Endodermal cell (in vitro differentiated cells): ENCODE data around the gene PSMC3IP. TPM values are rescaled to one million over a fixed set of nuclear protein-coding genes. Genes with fewer than 3 reads are reported as not detected.

ENCODE experiments used
- DNase-seq: peaks from one replicate; pipeline ENCODE4 v3.0.0-alpha.2; 2017
- H3K27ac ChIP-seq: 2 replicates; pipeline ENCODE4 v1.5.1; 2013; ENCODE audit warnings: mild to moderate bottlenecking, low read depth, low read length, moderate library complexity
- H3K27me3 ChIP-seq: 2 replicates; pipeline ENCODE4 v1.6.1; 2013; ENCODE audit warnings: mild to moderate bottlenecking, low read length, moderate library complexity; ENCODE audit not compliant: insufficient read depth, control insufficient read depth, poor library complexity, severe bottlenecking
- H3K36me3 ChIP-seq: 2 replicates; pipeline ENCODE4 v1.7.0; 2013; ENCODE audit warnings: mild to moderate bottlenecking, low read length, moderate library complexity; ENCODE audit not compliant: control insufficient read depth, insufficient read depth
- H3K4me1 ChIP-seq: one replicate; pipeline ENCODE4 v1.7.0; 2013; ENCODE audit warnings: low read length; ENCODE audit not compliant: control insufficient read depth, insufficient read depth
- H3K4me3 ChIP-seq: 2 replicates; pipeline ENCODE4 v1.5.1; 2013; ENCODE audit warnings: mild to moderate bottlenecking, low read length, moderate library complexity
- H3K9ac ChIP-seq: 2 replicates; pipeline ENCODE4 v1.6.1; 2013; ENCODE audit warnings: mild to moderate bottlenecking, low read length, moderate library complexity; ENCODE audit not compliant: poor library complexity, severe bottlenecking; ENCODE audit errors: extremely low read depth
- H3K9me3 ChIP-seq: 2 replicates; pipeline ENCODE4 v1.6.1; 2013; ENCODE audit warnings: mild to moderate bottlenecking, low read length, moderate library complexity; ENCODE audit not compliant: control insufficient read depth
- H3K27ac Mint-ChIP-seq: 2 replicates; pipeline ENCODE4 v1.8.0; 2020; ENCODE audit warnings: mixed read lengths
- H3K27me3 Mint-ChIP-seq: 2 replicates; pipeline ENCODE4 v1.8.0; 2021; ENCODE audit warnings: mild to moderate bottlenecking, mixed read lengths; ENCODE audit not compliant: insufficient read depth
- H3K36me3 Mint-ChIP-seq: 2 replicates; pipeline ENCODE4 v1.8.0; 2020; ENCODE audit warnings: low read depth, mixed read lengths
- H3K4me1 Mint-ChIP-seq: 2 replicates; pipeline ENCODE4 v1.8.0; 2020; ENCODE audit warnings: mixed read lengths
- H3K4me3 Mint-ChIP-seq: 2 replicates; pipeline ENCODE4 v1.8.0; 2020; ENCODE audit warnings: mild to moderate bottlenecking, moderate library complexity, mixed read lengths
- H3K9me3 Mint-ChIP-seq: 2 replicates; pipeline ENCODE4 v1.8.0; 2020; ENCODE audit warnings: mild to moderate bottlenecking, mixed read lengths
- WGBS, 2 experiments: methylation state at CpG; one replicate each; pipeline versions ENCODE4 v1.1.5 to v1.1.7; 2013; ENCODE audit warnings: missing lambda C conversion rate in 2 of 2, mixed read lengths in 1 of 2; ENCODE audit not compliant: insufficient coverage in 1 of 2, insufficient read length in 1 of 2; 5-methylcytosine and 5-hydroxymethylcytosine counted together
- total RNA-seq, 2 donors: library from RNA; stranded (reverse); fragmentation: NEBNext Ultra II Directional in 1 of 2; extraction: Animal tissue kit (Norgen Biotek cat#: 25700) in 1 of 2; gene quantifications; 2 replicates in 1 of 2; 3 replicates in 1 of 2; pipeline ENCODE4 v1.2.1, GENCODE V29; 2021
- TF ChIP-seq, protein P1 (sequence below): fragments of 200-600 bp; sonication (generic); conservative IDR thresholded peaks from 2 replicates; pipeline ENCODE4 v1.5.0; 2021; ENCODE audit warnings: antibody characterized with exemption, mild to moderate bottlenecking

Gene PSMC3IP
- total RNA-seq, 2 donors from 2014 or later, result 27.8 to 38.6 TPM

DNA sequence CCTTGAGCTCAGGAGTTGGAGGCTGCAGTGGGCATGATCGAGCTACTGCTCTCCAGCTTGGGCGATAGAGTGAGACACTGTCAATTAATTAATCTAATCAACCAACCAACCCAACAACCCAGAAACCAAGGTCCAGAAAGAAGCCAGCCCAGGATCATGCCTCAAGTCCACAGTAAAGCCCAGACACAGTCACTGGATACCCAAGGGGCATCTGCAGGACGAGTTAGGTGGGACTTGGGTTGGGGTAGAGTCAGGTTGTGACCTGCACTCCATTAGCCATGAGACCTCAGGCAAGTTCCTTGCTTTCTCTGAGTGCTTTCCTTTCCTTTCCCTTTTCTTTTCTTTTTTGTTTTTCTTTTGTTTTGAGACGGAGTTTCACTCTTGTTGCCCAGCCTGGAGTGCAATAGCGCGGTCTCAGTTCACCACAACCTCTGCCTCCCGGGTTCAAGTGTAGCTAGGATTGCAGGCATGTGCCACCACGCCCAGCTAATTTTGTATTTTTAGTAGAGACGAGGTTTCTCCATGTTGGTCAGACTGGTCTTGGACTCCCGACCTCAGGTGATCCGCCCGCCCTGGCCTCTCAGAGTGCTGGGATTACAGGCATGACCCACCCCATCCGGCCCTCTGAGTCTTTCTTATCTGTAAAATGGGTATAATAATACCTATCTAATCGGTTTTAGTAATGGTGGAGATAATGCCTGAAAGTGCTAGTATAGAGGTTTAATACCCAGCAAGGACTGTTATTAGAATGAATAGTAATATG, 28.4 kb downstream of the PSMC3IP start:
- Mint-ChIP-seq H3K4me3 (peak overlapping the region; percentile 45), H3K9me3 (no peaks in the 10 kb centered on the region), H3K27me3 (no peaks in the 10 kb centered on the region), H3K36me3 (peaks cover 8% of the 10 kb centered on the region), H3K4me1 (peaks cover 10% of the 10 kb centered on the region), H3K27ac (no peak overlapping the region)
- peak overlapping the region; percentile 62 for H3K4me3 ChIP-seq
- peak overlapping the region; percentile 20 for H3K9ac ChIP-seq
- H3K4me1 ChIP-seq, result no peaks in the 10 kb centered on the region
- H3K36me3 ChIP-seq, result no peaks in the 10 kb centered on the region
- TF ChIP-seq, protein P1, sequence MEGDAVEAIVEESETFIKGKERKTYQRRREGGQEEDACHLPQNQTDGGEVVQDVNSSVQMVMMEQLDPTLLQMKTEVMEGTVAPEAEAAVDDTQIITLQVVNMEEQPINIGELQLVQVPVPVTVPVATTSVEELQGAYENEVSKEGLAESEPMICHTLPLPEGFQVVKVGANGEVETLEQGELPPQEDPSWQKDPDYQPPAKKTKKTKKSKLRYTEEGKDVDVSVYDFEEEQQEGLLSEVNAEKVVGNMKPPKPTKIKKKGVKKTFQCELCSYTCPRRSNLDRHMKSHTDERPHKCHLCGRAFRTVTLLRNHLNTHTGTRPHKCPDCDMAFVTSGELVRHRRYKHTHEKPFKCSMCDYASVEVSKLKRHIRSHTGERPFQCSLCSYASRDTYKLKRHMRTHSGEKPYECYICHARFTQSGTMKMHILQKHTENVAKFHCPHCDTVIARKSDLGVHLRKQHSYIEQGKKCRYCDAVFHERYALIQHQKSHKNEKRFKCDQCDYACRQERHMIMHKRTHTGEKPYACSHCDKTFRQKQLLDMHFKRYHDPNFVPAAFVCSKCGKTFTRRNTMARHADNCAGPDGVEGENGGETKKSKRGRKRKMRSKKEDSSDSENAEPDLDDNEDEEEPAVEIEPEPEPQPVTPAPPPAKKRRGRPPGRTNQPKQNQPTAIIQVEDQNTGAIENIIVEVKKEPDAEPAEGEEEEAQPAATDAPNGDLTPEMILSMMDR, result no peak
- no peaks in the 10 kb centered on the region for H3K27me3 ChIP-seq
- 84 to 98% methylated on average over 7 to 13 of the region's 14 CpGs for WGBS, 2 experiments
- no peak for DNase-seq
- no peak overlapping the region for H3K27ac ChIP-seq
- H3K9me3 ChIP-seq, result no peaks in the 10 kb centered on the region

DNA sequence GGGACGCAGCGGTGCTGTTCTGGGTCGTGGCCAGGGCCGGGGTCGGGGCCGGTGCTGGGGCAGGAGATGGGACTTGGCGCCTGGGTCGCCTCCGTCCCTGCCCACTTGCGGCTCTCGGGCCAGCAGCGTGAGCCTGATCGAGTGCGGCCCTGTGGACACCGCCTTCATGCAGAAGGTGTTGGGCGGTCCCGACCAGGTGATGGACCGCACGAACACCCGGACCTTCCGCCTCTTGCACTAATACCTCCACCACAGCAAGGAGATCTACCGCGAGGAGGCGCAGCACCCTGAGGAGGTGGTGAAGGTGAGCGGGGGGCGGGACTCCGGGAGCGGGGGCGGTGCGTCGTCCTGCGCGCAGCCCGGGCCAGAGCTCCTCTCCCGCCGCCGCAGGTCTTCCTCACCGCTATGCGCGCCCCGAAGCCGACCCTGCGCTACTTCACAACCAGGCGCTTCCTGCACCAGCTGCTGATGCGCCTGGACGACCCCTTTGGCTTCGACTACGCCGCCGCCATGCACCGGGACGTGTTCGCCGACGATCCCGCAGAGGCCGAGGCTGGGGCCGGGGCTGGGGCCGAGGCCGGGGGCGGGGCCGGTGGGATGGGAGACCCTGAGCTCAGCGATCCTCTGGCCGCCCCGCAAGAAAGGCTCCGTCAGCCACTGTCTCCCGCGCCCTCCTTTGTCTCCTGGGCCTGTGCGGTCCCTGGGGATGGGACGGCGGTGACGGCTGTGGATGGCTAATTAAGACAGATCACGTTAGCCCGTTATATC, 29.3 kb downstream of the PSMC3IP start:
- no peak overlapping the region for H3K27ac Mint-ChIP-seq
- Histone ChIP-seq H3K4me1 (no peaks in the 10 kb centered on the region), H3K9me3 (no peaks in the 10 kb centered on the region), H3K27ac (peak overlapping the region; percentile 18), H3K27me3 (no peaks in the 10 kb centered on the region), H3K36me3 (no peaks in the 10 kb centered on the region), H3K4me3 (peak overlapping the region; percentile 62), H3K9ac (peak overlapping the region; percentile 20)
- DNase-seq, result peak; percentile 100
- 11 to 25% methylated on average over 42 to 74 of the region's 74 CpGs for WGBS, 2 experiments
- TF ChIP-seq, protein P1, result peak; percentile 82
- no peaks in the 10 kb centered on the region for H3K9me3 Mint-ChIP-seq
- H3K4me1 Mint-ChIP-seq, result peaks cover 10% of the 10 kb centered on the region
- H3K27me3 Mint-ChIP-seq, result no peaks in the 10 kb centered on the region
- H3K36me3 Mint-ChIP-seq, result peaks cover 9% of the 10 kb centered on the region
- H3K4me3 Mint-ChIP-seq, result peak overlapping the region; percentile 45

DNA sequence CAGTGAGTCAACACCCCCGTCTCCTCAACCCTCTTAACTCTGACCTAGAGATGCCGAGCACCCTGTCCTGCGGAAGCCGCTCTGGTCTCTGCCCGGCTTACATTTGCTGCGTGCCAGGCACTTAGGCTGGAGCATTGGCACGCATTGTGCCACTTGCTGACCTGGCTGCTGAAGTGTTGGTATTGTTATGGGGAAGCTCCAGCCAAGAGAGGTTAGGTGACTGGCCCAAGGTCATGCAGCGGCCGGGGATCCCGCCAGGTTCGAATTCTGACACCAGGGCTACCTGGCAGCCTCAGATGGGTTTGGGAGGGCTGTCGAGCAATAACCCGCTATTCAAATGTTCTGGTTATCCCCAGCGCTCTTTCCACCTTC, 29.8 kb downstream of the PSMC3IP start:
- 90 to 91% methylated on average over 8 to 14 of the region's 14 CpGs for WGBS, 2 experiments
- no peak for DNase-seq
- H3K4me1 Mint-ChIP-seq, result peaks cover 10% of the 10 kb centered on the region
- Histone ChIP-seq H3K4me1 (no peaks in the 10 kb centered on the region), H3K9ac (no peak overlapping the region), H3K27me3 (no peaks in the 10 kb centered on the region), H3K36me3 (no peaks in the 10 kb centered on the region), H3K27ac (no peak overlapping the region), H3K9me3 (no peaks in the 10 kb centered on the region), H3K4me3 (no peak overlapping the region)
- TF ChIP-seq, protein P1, result no peak
- H3K9me3 Mint-ChIP-seq, result no peaks in the 10 kb centered on the region
- no peaks in the 10 kb centered on the region for H3K27me3 Mint-ChIP-seq
- peaks cover 9% of the 10 kb centered on the region for H3K36me3 Mint-ChIP-seq
- no peak overlapping the region for H3K27ac Mint-ChIP-seq
- H3K4me3 Mint-ChIP-seq, result peak overlapping the region; percentile 45
